ACHN (cell line): ENCODE results near the gene ADM.

Experiments used
- DNase-seq: peaks from one replicate; pipeline ENCODE4 v3.0.0-alpha.2; 2015
- in situ Hi-C: cut with HindIII; loops from 2 replicates; pipeline ENCODE4 v1.10.0; 2017; ENCODE audit warnings: low sequenced_read_pairs, low pct_ligation_motif_present, low pct_unique_long_range_greater_than_20kb

Gene ADM

GRCh38 chr11:10351765-10352641, 47.1 kb downstream of the ADM start:
- DNase-seq = no peak
- in situ Hi-C loops = no loop called here

- no peak for DNase-seq
- in situ Hi-C loops = no loop called here
Observed at GRCh38 chr11:10352921-10353550, 48.2 kb downstream of the ADM start.

- DNase-seq = no peak
- in situ Hi-C loops = no loop called here
Observed at GRCh38 chr11:10354389-10354788, 49.5 kb downstream of the ADM start.

- in situ Hi-C loops = no loop called here
- no peak for DNase-seq
Observed at GRCh38 chr11:10355257-10355661, 50.4 kb downstream of the ADM start.

GRCh38 chr11:10356161-10356560, 51.3 kb downstream of the ADM start:
- in situ Hi-C loops = no loop called here
- no peak for DNase-seq
